GM21528 (cell line): ENCODE measurements around the gene HLA-DPB1.
A peak's percentile ranks its signal among the peaks of the same experiment; 100 is the strongest.

ENCODE experiments used
- ATAC-seq: cut with Tn5 transposase; IDR thresholded peaks from one replicate; pipeline ENCODE4 v1.9.1; 2021; ENCODE audit warnings: mild to moderate bottlenecking, moderate library complexity; ENCODE audit not compliant: unreplicated experiment, low FRiP score

The HLA-DPB1 gene

DNA sequence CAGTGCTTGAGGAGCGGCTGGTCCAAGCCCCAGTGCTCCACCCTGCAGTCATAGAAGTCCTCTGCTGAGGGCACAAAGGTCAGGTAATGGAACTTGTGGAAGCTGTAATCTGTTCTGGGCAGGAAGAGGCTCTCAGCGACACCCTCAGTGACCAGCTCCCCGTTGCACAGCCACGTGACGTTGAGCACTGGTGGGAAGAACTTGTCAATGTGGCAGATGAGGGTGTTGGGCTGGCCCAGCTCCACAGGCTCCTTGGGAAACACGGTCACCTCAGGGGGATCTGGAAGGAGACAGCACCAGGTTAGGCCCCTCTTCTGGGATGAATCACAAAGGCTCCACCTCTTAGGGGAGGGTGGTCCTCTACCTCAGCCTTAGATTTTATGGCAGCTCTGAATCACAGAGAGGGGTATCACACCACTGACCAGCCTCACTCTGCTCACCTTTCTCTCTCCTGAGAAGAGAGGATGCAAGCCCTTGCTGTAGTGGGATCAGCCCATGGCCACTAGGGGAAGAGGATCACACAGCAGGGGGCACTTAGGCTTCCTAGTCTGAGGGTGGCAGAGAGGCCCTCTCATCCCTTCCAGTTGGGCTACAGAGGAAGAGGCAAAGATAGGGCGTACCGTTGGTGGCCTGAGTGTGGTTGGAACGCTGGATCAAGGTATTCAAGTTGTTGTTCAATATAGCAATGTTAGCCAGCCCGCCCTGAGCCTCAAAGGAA is 6.6 kb upstream of the HLA-DPB1 start:
- ATAC-seq = no peak

DNA sequence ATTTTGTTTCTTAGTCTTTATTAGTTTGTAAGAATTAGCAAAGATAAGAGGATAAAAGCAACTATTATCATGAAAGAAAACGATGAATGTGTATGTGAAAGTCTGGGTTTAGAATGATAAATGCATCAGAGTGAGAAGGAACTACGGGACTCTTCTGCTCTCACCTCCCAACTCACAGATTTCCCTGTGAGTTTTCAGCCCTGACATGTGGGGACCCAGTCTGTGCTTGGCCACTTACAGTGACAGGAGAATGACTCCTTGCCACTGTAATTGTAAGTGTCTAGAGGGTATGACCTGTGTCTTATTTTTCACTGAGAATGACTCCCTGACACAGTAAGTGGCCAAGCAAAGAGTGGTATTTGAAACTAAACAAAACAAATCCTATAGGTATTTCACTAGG is 4.9 kb upstream of the HLA-DPB1 start:
- ATAC-seq = no peak

DNA sequence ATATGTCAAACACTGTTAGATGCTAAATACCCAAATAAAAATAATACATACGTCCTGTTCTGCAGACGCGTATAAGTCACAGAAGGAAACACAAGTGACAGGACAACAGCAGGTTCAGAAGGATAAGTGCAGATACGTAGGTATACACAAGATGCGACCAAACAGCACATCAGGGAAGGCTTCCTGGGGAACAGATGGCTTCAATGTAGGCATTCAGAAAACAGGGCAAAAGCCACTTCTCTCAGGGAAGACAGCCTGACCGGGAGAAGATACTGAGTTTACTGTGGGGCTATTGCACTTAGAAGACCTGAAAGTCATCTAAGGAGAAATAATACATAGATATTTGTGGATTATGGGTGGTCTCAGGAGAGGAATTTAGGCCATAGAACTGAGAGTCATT is 4.2 kb upstream of the HLA-DPB1 start:
- ATAC-seq = no peak

DNA sequence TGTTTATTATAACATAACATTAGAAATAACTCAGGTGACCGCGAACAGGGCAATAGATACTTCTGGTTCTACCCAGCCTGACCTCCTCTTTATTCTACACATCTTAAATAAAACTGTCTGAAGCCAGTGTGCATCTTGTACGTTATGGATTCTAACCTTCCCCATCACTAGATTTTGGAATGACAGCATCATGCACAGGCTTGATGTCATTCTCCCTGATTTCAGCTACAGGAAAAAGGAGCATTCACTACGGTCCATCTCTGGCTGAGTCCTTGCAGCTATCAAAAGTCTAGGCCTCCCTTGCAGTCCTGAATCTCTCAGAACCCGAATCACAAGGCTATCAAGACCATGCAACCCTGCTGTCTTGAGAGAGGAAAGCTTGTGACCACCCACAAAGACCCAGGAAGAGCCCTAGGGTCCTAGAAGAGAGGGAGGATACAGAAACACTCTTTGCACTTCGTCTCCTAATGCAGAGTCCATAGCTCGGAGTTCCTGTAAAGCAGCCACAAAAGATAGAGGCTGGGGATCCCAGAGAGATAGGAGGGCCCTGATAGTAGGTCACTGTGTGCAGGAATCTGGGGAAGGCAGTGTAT is 3.2 kb upstream of the HLA-DPB1 start:
- no peak for ATAC-seq

DNA sequence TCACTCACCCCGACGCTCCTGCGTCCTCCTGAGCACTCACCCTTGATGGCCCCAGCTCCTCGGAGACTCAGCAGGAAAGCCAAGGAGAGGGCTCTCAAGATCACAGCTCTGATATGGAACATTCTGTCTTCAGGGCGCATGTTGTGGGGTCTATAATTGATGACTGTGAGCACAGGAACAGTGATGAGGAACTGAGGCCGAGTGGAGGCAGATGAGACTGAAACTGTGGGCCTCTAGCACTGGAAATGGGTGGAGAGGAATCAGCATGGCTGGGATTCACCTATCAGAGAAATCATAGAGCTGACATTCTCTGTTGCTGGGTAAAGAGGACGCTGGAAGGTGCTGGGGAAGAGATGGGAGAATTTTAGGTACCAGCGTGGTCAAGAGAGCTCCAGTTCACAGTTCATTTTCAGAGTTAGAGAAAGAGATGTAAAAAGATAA is 2.3 kb upstream of the HLA-DPB1 start, which contains the start of gene HLA-DPA1:
Gene HLA-DPA1, minus strand, starts transcription at position 219 of the 441 bp plus-strand sequence.
- ATAC-seq = peak; percentile 63

DNA sequence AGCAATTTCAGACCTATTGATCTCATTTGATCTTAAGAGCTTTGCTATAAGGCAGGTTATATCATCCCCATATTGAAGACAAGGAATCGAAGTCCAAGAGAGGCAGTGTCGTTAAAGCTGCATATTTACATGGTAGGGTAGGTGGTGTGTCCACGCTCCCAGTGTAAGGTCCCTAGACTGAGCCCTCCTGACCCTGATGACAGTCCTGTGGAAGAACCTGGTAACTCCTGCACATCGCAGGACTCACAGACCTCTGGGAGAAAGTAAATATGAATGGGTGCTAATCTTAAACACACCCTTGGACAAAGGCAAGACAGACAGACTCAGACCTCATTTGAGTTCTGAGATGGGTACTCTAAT is 602 bp upstream of the HLA-DPB1 start:
- ATAC-seq = peak; percentile 10

DNA sequence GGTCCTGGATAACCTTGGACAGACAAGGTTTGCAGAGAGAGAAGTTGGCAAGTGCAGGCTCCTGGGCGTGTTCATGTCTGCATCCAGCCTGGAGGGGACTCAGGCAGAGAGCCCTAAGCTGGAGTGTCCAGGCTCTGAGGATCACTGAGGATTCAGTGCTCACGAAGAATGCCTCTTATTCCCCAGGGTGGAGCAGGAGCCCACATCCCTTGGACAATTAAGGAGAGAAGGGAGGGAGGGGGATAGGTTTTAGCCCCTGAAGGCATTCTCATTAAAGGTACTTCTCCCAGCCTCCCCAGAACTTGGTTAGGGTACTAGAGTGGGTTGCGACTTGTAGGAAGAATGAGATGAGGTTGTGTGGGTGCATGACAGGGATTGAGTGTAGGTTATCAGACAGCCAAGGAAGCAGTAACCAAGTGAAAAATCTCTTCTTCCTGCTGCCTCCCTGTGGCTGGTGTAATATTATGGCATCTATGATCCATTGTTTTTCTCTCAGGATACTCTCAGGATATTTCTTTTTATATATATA is 680 bp downstream of the HLA-DPB1 start:
- no peak for ATAC-seq

DNA sequence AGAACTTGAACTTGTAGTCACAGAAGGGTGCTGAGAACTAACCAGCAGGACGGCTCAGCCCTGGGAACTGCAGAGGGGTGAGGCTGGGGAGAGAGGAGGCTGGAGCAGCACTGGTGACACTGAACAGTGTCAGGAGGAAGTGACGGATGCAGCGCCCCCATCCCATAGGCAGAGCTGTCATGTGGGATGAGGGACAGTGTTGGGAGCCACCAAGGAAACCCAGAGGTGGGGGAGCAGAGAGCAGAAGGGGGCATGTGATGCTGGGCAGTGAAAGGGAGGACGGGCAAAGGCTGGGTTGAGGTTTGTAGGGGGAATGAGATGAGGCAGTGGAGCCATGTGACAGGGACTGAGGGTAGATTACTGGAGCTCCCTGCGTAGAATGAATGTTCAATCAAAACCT is 2.1 kb downstream of the HLA-DPB1 start:
- no peak for ATAC-seq

DNA sequence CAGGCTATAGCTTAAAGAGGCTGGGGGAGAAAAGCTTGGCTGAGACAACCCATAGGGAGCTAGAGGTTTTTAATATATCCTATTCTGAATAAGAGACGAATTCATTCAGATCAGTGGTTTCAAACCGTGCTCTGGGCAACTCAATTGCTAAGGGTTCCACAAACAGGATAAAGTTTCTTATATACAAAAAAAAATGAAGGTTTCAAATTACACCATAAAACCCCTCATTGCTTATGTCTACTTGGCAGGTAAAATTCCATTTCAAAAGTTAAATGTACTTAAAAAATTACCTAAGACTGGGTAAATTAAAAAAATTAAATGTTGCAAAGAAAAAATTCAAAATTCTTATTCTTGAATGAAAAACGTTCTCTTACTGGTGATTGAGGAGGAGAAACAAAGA is 2.7 kb downstream of the HLA-DPB1 start:
- ATAC-seq = no peak

DNA sequence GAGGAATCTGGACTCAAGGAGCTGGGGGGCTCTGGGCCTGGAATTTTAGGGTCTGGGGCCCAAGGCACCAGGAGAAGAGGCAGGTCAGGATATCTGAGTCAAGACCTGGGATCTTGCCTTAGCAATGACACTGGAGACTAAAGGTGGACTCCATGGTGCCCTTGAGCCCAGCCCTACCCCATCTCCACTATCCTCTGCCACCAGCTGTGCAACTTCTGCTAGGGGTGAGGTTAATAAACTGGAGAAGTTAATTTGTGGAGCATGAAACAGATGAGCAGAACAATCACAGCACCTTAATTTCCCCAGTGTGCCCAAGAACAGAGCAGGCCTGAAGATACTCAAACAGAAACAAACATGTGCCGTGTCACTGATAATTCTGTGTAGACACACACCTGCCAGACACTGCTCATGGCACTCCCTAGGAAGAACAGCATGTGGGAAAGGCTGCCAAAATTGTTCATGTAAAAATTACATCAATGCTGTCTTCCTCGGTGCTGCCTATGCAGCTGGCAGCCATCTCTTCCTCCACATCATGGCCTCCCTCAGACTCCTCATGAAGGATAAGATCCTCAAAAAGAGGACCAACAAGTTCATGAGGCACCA is 3.2 kb downstream of the HLA-DPB1 start:
- ATAC-seq = no peak

DNA sequence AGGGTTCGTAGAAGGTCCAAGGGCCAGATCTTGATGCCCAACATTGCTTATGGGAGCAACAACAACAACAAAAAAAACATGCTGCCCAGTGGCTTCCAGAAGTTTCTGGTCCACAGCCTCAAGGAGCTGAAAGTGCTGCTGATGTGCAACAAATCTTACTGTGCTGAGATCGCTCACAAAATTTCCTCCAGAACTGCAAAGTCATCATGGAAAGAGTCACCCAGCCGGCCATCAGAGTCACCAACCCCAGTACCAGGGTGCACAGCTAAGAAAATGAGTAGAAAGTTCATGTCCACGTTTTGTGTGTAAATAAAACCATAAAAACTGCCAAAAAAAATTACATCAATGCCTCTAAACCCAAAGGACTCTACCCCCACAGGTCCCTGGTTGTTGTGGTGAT is 3.8 kb downstream of the HLA-DPB1 start:
- no peak for ATAC-seq

DNA sequence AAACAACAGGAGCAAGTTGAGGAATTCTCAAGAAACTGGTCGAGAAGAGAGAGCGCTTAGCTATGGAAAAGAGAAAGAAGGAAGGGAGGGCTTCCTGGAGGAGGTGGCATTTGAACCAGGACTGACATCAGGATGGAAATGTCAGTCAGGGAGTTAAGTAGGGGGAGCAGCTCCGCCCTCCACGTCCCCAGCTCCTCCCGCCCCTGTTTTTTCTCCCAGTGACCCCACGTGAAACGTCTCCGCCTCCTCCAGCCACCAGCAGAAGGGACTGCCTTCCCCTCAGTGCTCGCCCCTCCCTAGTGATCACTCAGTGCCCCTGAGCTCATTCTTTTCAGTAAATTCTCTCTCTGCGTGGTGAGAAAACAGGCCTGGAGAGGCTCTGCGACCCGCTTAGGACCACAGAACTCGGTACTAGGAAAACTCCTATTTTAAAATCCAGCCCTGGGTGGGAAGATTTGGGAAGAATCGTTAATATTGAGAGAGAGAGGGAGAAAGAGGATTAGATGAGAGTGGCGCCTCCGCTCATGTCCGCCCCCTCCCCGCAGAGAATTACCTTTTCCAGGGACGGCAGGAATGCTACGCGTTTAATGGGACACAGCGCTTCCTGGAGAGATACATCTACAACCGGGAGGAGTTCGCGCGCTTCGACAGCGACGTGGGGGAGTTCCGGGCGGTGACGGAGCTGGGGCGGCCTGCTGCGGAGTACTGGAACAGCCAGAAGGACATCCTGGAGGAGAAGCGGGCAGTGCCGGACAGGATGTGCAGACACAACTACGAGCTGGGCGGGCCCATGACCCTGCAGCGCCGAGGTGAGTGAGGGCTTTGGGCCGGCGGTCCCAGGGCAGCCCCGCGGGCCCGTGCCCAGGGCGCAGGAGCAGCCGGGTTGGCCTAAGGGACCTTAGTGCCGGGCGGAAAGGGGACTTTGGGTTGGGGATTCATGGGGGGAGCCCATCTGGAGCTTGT is 4.6 kb downstream of the HLA-DPB1 start:
- no peak for ATAC-seq

DNA sequence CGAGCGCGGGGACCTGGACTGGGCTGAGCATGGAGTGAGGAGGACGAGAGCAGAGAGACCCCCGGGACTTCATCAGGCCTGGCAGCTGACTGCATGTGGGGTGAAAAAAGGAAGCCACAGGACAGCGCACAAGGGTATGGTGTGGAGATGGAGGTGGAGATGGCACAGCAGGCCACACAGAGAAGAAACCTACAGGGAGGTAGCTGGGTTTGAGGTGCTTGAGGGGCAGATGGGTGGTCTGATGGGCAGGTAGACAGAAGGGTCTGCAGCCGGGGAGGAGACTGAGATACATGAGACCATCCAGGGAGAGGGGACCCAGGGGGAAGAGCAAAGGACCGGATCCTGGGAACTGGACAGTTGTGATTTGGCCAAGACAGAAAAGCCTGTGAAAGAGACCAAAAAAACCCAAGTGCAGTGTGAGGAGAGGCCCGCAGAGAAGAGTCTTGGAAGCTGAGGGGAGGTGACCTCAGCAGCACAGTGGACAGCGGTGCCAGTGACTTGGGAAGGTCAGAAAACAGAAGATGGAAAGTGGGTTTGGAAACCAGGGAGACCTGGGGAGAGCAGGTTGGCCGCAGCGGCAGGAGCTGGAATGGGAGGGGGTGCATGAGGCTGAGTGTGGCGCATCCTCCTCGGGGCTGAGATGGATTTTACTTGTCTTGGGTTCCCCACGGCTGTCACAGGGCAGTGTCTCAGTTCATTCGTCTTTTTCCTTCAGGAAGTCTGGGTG is 5.5 kb downstream of the HLA-DPB1 start:
- no peak for ATAC-seq

DNA sequence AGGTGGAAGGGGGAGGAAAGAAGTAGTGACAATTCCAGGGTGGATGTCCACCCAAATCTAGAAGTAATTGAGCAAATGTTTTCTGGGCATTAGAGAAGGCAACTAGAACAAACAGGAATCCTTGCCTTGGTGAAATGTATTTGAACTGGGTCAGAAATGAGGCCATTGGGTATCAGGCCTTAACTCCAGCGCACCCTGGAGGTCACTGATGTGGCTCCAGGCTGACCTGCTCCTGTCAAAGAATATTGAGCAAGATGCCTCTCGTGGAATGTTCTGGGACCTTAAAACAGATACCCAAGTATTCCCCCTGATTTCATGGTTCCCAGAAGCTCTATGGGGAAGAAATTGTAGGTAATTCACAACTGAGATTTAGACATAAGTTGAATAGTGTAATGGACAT is 6.9 kb downstream of the HLA-DPB1 start:
- no peak for ATAC-seq

DNA sequence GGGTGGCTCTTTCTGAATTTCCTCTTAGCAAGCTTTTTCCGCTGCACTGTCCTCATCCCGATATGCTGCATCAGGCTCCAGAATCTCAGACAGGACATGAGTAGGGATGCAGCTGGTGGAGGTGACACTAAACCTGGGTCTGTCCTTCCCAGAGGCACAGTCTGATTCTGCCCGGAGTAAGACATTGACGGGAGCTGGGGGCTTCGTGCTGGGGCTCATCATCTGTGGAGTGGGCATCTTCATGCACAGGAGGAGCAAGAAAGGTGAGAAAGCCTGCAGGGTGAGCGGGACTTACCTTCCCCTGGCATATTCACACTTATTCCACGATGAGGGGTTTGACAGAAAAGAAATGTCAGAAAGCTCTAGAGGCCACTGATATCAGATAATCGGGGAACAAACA is 9.8 kb downstream of the HLA-DPB1 start:
- no peak for ATAC-seq

DNA sequence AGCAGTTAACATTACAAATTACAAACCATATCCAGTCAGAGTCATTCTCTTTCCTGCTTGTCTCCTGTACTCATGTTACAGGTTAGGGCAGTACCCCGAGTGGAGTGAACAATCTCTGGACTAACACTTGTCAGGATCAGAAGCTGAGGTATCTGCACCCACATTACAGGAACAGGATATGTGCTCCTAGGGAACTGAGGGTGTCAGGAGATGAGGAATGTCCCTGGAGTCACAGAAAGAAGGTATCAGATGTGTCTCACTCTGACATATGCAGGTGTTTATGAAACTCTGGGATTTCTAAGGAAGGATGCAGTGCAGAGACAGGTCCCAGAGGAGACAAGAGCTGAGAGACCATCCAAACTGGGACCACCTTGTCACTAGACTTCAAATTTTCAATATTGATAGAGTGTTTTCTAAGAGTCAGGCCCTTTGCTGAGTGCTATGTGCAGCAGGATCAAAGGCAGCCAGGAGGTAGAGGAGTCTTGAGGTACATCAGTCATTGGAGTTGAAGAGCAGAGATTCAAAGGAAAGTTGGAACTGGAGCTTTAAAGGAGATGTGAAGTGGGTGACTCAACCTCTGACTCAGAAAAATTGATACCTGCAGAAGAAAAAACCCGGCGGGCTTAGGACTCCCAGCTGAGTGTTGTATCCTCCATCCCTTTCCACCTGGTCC is 12.6 kb downstream of the HLA-DPB1 start:
- no peak for ATAC-seq

DNA sequence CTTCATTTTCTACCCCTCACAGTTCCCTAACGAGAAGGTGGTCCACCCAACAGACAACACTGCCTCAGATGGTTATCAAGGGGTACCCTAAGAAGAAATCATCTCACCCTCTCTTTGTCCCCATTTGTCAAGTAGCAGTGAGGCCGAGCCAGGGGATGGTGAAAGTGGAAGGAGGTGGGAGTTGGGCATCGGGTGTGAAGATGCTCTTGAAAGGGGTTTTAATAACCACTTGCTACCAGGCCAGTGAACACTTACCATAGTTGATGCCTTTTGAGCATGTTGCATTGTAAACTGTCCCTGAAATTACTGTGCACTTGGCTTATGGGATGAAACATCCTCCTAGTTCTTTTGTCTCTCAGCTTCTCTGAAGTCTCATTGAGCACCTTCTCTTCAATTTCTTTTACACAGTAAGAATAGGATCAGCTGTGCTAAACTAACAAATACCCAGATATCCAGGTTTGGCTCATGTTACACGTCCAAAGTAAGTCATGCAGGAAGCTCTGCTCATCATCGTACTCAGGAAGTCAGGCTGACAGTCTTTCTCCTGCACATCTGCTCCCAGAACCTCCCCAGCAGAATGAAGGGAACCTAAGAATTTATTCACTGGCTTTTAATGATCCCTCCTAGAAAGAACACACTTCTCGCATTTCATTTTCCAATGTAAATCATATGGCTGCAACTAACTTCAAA is 13.3 kb downstream of the HLA-DPB1 start:
- no peak for ATAC-seq

DNA sequence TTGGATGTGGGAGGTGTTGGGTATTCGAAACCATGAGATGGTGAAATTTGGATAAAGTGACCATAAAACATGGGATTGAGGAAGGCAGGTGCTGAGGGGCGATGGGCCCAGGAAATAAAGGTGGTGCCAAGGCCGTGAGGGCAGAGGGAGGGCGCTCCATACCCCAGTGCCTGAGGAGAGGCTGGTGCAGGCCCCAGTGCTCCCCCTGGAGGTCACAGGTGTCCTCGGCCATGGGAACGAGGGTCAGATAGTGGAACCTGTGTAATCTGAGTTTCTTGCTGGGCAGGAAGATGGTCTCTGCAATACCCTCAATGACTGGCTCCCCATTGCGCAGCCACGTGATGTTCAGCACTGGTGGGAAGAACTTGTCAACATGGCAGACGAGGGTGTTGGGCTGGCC is 16.2 kb downstream of the HLA-DPB1 start:
- ATAC-seq = no peak

DNA sequence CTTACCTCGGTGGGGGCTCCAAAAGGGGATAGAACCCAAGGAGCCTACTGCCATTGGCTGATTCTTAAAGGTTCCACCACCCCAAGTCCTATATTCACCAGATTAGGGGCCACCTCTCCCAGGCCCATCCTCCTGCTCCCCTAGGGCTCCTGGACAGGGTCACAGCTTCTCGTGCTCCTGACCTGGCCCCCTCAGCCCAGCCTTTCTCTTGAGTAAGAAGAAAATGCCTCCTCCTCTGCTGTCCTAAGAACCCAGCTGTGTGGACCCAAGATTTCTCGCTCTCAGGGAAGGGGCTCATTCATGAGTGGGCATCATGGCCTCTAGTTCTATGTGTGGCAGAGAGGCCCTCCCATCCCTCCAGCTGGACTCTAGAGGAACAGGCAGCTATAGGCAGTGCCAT is 16.6 kb downstream of the HLA-DPB1 start:
- no peak for ATAC-seq
